Activated CD4-positive, alpha-beta T cell treated with anti-CD3 and anti-CD28 coated beads, Interleukin-2, amount 50 U/mL, for 16 hours (primary cell): Measurements from ENCODE around the gene SLC25A28.

Experiments
- DNase-seq: peaks from one replicate; pipeline ENCODE4 v3.0.0-alpha.2; 2020

SLC25A28 gene, protein sequence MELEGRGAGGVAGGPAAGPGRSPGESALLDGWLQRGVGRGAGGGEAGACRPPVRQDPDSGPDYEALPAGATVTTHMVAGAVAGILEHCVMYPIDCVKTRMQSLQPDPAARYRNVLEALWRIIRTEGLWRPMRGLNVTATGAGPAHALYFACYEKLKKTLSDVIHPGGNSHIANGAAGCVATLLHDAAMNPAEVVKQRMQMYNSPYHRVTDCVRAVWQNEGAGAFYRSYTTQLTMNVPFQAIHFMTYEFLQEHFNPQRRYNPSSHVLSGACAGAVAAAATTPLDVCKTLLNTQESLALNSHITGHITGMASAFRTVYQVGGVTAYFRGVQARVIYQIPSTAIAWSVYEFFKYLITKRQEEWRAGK

DNA sequence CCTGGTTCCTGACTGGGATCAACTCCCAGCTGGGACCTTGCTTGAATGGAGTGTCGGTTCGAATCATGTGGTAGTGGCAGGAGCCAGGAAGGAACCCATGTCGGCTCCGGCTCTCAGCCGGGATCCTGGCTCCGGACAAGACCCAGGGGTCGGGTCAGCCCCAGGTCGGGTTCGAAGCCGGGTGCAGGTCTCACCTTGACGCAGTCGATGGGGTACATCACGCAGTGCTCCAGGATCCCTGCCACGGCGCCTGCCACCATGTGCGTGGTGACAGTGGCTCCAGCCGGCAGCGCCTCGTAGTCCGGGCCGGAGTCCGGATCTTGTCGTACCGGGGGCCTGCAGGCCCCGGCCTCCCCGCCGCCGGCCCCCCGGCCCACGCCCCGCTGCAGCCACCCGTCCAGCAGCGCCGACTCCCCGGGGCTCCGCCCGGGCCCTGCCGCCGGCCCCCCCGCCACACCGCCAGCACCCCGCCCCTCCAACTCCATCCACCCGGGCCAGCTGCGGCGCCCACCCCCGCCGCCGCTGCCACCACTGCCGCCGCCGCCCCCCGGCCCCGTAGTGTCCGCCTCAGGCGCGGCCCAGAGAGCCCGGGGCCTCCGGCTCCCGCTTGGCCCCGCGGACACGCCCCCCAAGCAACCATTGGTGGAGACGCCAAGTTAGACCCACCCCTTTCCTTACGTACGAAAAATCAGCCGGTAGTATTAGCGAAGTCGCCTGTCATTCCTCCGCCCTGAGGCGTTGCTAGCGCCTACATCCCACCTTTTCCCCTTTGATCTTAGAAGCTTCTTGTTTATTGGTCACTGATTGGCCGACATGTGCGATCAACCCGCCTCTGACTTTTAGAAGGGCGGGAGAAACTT lies at the start of gene SLC25A28:
SLC25A28 (minus strand) TSS at position 589 of the 860 bp plus-strand sequence; CDS start at position 485, 104 bp downstream.
- peak; percentile 98 for DNase-seq

DNA sequence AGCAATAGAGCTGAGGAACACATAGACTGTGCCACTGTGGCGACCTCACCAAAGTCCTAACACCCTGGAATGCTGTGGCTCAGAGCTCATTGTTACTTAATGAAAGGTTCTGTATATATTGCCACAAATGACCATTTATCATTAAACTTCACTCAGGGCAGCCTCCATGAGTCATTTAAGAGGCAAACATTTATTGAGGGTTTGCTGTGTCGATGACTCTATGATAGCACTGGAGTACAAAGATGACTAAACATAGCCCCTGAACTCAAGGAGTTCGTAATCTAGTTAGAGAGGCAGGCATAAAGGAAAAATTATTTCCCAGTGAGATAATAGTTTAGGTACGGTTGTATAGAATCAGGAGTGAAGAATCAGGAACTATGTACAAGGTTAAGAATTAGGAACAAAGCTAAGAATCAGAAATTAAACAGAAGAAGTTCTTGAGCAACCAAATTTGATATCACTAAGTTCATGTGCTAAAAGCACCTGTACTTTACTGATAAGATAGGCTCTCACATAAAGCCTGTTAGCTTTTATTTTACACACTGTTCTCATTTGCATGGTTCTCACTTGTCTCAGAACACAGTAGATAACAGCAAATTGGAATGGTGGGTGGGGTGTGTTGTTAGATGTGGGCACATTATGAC lies 47.0 kb upstream of the SLC25A28 start:
- no peak for DNase-seq

DNA sequence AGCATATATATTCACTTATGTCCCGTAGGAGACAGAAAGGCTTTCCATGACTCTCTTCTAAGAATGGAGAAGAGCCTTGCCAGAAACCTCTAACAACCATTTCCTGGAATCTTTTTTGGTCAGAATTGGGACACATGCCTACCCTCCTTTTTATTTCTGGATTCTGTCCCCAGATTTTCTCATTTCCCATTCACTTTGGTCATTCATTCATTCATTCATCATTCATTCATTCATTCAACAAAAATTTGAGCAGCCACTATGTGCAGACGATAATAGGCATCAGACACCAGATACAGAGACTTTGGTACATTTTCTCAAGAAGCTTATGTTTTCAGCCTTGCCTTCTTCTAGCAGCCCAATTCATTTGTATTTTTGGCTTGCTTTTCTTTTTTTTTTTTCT lies 45.1 kb upstream of the SLC25A28 start:
- DNase-seq: no peak

DNA sequence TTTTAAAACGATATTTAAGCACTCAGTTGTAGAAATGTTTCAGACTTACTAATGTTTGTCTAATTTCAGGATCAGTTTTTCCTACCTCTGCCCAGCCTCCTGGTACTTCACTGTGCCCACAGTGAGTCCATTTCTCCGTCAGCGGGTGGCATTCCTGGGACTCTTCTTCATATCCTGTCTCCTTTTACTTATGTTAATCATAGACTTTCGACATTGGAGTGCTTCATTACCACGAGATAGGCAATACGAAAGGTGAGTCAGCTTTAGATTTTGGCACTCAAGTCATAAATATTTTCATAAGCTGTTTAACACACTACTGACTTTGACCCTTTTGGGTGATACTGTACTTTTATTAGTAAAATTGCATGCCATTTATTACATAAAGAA lies 41.1 kb upstream of the SLC25A28 start:
- DNase-seq: peak; percentile 3

DNA sequence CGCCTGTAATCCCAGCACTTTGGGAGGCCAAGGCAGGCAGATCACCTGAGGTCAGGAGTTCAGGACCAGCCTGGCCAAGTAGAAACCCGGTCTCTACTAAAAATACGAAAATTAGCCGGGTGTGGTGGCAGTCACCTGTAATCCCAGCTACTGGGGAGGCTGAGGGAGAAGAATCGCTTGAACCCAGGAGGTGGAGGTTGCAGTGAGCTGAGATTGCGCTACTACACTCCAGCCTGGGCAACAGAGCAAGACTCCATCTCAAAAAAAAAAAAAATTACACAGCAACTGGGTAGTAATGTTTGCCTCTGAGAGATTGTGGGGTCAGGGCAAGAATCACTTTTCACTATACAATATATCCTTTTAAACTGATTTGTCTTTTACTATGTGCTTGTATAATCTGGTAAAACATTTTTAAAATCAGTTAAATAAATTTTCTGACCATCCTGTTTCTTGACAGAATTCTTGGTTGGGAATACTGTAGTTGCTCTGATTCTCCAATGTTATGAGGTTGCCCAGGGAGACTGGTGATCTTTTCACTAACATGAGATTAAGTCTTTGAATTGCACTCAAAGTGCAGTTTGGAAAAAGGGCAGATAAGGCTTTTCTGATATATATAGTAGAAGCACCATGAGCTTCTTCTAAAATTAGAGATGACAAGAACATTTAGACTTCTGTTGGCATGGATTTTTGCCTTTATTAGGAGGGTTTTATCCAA lies 40.6 kb upstream of the SLC25A28 start:
- DNase-seq: no peak

DNA sequence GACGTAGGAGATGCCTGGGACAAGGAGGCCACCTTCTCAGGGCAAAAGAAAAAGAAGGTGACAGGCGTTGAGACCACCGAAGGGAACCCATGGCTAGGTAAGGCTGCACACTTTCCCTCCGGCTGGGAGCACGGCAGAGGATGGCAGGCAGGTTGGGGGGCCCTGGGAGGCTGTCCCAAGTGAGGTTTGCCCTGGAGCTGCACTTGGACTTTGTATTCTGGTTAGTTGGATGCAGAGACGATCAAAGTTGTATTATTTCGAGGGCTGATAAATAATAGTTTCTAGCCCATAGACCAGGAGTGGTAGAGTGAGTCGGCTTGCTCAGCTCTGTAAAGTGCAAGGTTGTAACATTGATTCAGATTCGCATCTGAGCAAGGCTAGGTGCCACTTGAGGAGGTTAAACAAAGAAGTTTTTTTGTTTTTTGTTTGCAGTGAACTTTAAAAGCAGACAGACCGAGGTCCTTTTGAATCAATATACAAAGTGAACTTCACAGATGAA lies 39.7 kb upstream of the SLC25A28 start:
- no peak for DNase-seq

DNA sequence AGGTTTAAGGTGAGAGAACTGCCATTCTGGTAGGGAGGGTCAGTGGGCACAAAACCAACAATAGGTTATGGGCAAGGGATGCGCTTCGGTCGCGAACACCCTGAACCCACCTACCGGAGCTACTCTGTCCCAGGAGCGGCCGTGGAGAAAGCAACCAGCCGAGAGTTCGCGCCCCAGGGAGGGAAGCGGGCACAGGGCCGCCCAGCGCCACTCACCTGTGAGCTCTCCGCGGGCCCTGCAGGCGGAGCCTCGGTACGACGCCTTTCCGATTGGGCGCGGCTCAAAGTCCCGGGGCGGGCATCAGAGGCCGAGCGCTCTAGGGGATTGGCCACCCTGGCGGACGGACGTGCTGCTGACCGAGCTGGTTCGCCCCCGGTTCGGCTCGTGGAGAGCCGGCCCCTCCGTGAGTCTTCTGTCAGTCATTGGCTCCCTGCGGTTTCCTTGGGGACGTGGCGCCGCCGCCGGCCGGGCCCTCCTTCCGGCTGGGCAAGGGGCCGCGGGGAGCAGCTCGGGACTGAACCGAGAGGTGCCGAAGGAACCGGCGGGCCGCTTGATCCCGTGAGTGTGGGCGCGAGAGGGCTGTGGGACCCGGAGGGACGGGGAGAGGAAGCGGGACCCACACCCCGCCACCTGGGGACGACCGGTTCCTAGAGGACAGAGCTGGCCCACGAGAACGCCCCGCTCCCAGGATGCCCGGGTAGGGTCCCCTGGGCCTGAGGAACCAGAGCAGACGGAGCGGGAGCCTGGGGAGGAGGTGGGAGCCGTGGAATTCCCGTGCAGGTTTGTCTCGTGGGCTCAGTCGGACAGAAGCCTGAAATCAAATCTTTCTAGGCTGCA lies 39.0 kb upstream of the SLC25A28 start, which contains the start of gene ENTPD7:
ENTPD7 (plus strand) TSS at position 479 of the 837 bp plus-strand sequence. CDS start 448 bp downstream, outside the sequence.
- DNase-seq: peak; percentile 97

DNA sequence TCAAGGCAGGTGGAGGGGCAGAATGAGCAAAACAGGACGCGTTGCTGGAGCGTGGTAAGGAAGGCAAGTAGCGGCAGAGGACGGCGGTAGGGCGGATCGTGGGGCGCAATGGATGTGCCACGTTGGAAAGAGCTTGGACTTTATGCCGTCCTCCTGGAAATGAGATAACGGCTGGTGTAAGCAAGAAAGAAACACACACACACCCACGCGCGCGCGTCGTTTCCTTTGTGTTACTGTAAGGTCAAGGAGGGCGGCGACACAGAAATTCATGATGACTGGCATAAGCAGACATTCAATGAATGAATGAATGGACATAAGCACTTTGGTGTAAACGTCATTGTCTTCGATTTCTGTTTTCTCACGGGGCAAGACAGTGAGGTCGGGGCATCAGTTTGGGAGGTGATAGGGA lies 38.4 kb upstream of the SLC25A28 start:
- peak; percentile 24 for DNase-seq

DNA sequence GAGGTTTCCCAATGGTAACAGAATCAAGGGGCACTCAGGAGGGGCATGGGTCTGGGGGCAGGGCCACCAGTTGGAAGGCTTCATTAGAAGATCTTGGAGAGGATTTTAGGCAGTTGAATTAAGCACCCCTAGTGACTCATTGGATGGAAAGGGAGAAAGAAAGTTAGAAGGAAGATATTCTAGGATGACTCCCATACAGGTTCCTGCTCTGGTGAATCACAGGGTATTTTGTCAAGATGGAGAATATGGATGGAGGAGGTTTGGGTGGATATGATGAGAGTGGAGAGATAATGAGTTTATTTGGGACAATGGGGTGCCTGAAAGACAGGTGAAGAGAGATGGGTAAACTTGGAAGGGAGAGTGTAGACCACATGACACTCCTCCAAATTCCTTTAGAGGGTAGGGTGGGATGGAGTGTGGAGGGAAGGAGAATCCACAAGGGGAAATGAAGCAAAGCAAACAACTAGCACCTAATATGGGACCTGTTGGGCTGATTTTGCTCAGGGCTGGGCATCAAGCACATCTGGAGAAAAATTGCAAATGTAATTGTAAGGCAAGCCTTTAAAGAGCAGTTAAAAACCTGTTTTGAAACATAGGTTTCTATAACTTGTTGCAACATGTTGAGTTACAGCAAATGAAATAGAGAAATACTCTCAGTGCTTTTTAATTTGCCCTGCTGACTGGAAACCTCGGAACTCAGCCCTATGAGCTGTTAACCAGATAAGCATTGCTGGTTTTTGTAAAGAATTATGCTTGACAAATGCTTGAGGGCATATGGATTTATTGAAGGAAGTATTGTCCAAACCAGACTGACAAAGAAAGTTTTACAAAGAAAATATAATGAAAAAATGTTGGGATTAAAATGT lies 36.2 kb upstream of the SLC25A28 start:
- no peak for DNase-seq

DNA sequence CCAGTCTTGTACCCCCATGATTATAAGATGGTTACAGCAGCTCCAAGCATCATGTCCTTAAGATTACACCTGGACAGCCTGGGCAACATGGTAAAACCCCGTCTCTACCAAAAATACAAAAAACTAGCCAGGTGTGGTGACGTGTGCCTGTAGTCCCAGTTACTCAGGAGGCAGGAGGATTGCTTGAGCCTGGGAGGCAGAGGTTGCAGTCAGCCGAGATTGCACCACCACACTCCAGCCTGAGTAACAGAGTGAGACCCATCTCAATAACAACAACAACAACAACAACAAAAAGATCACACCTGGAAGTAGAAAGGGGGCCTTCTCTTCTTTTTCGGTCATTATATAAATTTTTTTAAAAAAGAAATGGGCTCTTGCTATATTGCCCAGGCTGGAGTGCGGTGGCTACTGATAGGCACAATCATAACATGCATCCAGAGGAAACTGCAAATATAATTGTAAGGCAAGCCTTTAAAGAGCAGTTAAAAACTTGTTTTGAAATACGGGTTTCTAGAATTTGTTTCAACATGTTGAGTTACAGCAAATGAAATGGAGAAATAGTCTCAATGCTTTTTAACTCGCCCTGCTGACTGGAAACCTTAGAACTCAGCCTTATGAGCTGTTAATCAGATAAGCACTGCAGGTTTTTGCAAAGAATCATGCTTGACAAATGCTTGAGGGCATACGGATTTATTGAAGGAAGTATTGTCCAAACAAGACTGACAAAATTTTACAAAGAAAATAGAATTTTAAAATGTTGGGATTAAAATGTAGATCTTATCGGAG lies 34.3 kb upstream of the SLC25A28 start:
- DNase-seq: no peak

DNA sequence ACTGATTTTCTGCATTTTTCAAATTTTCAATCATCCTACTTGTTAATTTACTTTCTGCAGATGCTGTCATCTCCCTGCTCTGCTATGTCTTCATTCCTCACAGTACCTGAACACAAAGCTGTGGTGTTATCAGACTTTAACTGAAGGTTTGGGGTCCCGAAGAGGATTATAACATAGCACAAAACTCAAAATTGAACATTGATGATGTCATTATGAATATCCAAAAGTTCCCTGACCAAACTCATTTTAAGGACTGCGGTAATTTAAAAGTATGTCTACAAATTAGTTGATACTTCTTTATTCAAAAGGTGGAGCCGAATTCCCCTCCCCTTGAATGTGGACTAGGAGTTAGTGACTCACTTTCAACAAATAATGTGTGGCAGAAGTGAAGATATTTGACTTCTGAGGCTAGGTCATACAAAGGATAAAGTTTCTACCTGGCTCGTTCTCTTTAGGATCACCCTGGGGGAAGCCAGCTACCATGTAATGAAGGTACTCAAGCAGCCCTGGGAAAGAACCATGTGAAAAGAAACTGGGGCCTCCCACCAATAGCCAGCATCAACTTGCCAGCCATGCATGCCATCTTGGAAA lies 32.7 kb upstream of the SLC25A28 start:
- no peak for DNase-seq

DNA sequence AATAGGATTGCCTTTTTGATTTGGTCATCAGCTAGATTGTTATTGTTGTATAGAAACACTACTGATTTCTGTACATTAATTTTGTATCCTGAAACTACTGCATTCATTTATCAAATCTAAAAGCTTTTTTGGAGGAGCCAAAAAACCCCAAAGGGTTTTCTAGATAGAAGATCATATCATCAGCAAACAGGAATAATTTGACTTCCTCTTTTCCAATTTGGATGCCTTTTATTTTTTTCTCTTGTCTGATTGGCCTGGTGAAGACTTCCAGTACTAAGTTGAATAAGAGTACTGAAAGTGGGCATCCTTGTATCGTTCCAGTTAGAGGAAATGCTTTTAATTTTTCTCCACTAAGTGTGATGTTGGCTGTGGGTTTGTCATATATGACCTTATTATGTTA lies 28.5 kb upstream of the SLC25A28 start:
- no peak for DNase-seq

DNA sequence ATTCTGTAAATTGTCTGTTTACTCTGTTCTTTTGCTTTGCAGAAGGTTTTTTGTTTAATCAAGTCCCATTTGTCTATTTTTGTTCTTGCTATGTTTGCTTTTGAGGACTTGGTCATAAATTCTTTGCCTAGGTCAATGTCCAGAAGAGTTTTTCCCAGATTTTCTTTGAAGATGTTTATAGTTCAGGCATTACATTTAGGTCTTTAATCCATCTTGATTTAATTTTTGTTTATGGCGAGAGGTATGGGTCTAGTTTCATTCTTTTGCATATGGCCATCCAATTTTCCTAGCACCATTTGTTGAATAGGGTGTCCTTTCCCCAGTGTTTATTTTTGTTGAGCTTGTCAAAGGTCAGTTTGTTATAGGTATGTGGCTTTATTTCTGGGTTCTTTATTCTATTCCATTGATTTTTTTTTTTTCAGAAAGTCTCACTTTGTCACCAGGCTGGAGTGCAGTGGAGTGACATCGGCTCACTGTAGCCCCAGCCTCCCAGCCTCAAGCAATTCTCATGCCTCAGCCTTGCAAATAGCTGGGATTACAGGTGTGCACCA lies 27.4 kb upstream of the SLC25A28 start:
- no peak for DNase-seq

DNA sequence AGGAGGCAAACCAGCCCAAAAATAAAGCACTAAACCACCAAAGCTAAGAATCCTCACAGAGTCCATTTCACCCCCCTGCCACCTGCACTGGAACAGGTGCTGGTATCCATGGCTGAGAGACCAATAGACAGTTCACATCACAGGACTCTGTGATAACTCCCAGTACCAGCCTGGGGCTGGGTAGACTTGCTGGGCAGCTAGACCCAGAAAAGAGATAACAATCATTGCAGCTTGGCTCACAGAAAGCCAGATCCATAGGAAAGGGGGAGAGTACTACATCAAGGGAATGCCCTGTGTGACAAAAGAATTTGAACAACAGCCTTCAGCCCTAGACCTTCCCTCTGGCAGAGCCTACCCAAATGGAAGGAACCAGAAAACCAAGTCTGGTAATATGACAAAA lies 13.6 kb upstream of the SLC25A28 start:
- no peak for DNase-seq

DNA sequence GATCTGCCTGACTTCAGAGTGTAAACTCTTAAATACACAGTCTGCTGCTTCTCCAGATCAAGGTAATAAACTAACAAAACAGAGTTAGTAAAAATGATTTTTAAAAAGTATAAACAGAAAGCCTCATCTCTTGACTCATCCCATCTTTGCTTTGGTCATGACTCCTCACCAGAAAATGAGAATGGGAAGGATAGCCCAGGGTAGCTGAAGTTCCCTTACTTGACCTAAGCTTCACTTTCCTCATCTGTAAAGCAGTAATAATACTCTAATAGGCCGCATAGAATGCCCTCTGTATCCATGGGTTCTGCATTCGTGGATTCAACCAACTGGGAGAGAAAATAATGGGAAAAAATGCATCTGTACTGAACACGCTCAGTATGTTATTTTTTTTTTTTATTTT lies 11.3 kb upstream of the SLC25A28 start:
- no peak for DNase-seq

DNA sequence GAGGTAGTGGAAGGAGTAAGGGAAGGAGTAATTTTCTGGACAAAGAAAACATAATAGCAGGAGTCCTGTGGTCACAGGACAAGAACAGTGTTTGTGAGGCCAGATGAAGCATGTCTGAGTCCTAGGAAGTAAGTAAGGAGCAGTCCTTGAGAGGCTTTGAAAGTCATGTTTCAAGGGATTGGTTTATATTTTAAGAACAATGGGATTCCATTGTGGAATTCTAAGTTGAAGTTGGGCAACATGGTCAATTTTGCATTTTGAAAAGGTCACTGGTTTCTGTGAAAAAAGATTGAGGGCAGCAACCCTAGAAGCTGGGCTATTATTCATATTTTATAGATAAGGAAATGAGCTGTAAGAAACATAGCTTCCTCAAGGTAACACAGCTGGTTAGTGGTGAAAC lies 10.8 kb upstream of the SLC25A28 start:
- DNase-seq: no peak

DNA sequence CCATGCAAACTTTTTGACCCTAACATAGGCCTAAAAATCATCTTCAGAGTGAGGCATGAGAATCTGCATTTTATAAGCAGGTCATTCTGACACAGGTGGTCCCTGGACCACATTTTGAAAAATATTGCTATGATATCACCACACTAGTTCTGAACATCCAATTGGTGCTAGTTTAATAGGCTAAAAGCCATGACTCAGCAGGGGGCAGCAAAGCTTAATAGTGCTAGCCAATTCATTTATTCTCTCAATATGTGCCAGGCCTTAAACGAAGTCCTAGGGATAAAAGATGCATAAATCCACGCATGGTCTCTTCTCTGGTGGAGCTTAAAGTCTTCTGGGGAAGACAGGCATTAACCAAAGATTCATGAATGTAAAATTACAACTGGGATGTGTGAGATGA lies 10.2 kb upstream of the SLC25A28 start:
- DNase-seq: no peak

DNA sequence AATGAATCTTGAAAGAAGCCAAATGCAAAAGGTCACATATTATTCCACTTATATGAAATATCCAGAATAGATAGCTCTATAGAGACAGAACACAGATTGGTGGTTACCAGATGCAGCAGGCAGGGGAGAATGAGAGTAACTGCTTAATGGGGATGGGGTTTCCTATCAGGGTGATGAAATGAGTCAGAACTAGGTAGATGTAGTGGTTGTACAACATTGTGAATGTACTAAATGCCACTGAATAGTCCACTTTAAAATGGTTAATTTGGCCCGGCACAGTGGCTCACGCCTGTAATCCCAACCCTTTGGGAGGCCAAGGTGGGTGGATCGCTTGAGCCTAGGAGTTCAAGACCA lies 9.4 kb upstream of the SLC25A28 start:
- DNase-seq: no peak
